PC-3 (cell line): ENCODE results near the gene CLEC11A. TPM values are rescaled to one million over a fixed set of nuclear protein-coding genes. Genes with fewer than 3 reads are reported as not detected.

ENCODE experiments used
- ATAC-seq: fragments of 200-7000 bp; cut with Tn5 transposase; 2 replicates; pipeline ENCODE4 v1.9.1; 2020; ENCODE audit warnings: mild to moderate bottlenecking, moderate library complexity
- BruUV-seq: library from RNA; stranded (reverse); fragments of 400-500 nt; replicated peaks from 2 replicates; lab custom pipeline; 2021; lab: Mats Ljungman, UMichigan
- CTCF ChIA-PET: fragments of 300-600 bp; sonication (Branson Sonifier 250); formaldehyde crosslinking; loops from one replicate; lab custom pipeline; 2022; ENCODE audit warnings: antibody characterized with exemption; lab: Charles Lee
- POLR2A ChIA-PET: fragments of 300-600 bp; sonication (Branson Sonifier 250); formaldehyde crosslinking; loops from one replicate; lab custom pipeline; 2022; ENCODE audit warnings: antibody characterized with exemption; ENCODE audit not compliant: unreplicated experiment; lab: Charles Lee
- DNase-seq: peaks from one replicate; pipeline ENCODE4 v3.0.0-alpha.2; 2015
- H2AFZ ChIP-seq: fragments of 300-600 bp; sonication (generic); 2 replicates; pipeline ENCODE4 v1.6.0; 2016; ENCODE audit warnings: antibody characterized with exemption, low read length
- H3F3A ChIP-seq: fragments of 300-600 bp; sonication (generic); one replicate; pipeline ENCODE4 v1.6.0; 2017; ENCODE audit warnings: antibody characterized with exemption, low read length, control low read depth, mild to moderate bottlenecking; ENCODE audit not compliant: unreplicated experiment
- H3K27ac ChIP-seq: fragments of 300-600 bp; sonication (generic); 2 replicates; pipeline ENCODE4 v1.5.1; 2016; ENCODE audit warnings: mild to moderate bottlenecking, low read length
- H3K27me3 ChIP-seq: fragments of 300-600 bp; sonication (generic); 2 replicates; pipeline ENCODE4 v1.6.1; 2016; ENCODE audit warnings: low read length, mixed read lengths
- H3K36me3 ChIP-seq: fragments of 300-600 bp; sonication (generic); 2 replicates; pipeline ENCODE4 v1.6.1; 2016; ENCODE audit warnings: low read depth, mixed run types, low read length, mixed read lengths
- H3K4me1 ChIP-seq: fragments of 300-600 bp; sonication (generic); 2 replicates; pipeline ENCODE4 v1.5.1; 2016; ENCODE audit warnings: low read length; ENCODE audit not compliant: insufficient read depth
- H3K4me2 ChIP-seq: fragments of 300-600 bp; sonication (generic); 2 replicates; pipeline ENCODE4 v1.6.0; 2016; ENCODE audit warnings: low read length
- H3K4me3 ChIP-seq: fragments of 300-600 bp; sonication (generic); 2 replicates; pipeline ENCODE4 v1.5.1; 2016; ENCODE audit warnings: mild to moderate bottlenecking, low read length, mixed read lengths
- H3K79me2 ChIP-seq: fragments of 300-600 bp; sonication (generic); 2 replicates; pipeline ENCODE4 v1.6.1; 2017; ENCODE audit warnings: low read length, mixed read lengths
- H3K9ac ChIP-seq: fragments of 300-600 bp; sonication (generic); 2 replicates; pipeline ENCODE4 v1.6.0; 2016; ENCODE audit warnings: mild to moderate bottlenecking, low read length
- H3K9me2 ChIP-seq: fragments of 300-600 bp; sonication (generic); replicated peaks from 2 replicates; pipeline ENCODE4 v1.6.1; 2016; ENCODE audit warnings: mixed run types, low read length, mixed read lengths
- H3K9me3 ChIP-seq: fragments of 300-600 bp; sonication (generic); 2 replicates; pipeline ENCODE4 v1.6.1; 2016; ENCODE audit warnings: low read length, mixed read lengths
- H4K20me1 ChIP-seq: fragments of 300-600 bp; sonication (generic); 2 replicates; pipeline ENCODE4 v1.6.1; 2016; ENCODE audit warnings: low read length, mixed read lengths
- CTCF ChIP-seq: fragments of 300-600 bp; sonication (generic); conservative IDR thresholded peaks from 2 replicates; pipeline ENCODE4 v1.5.1; 2017; ENCODE audit warnings: antibody characterized with exemption, low read depth, mild to moderate bottlenecking, low read length
- EZH2 ChIP-seq: fragments of 300-600 bp; sonication (generic); IDR thresholded peaks from one replicate; pipeline ENCODE4 v1.6.1; 2017; ENCODE audit warnings: antibody characterized with exemption, mild to moderate bottlenecking, low read length; ENCODE audit not compliant: unreplicated experiment
- EZH2phosphoT487 ChIP-seq: fragments of 300-600 bp; sonication (generic); IDR thresholded peaks from 2 replicates; pipeline ENCODE4 v1.6.1; 2018; ENCODE audit warnings: mild to moderate bottlenecking, antibody characterized with exemption, low read length, borderline replicate concordance
- intact Hi-C: fragments of 100-400 bp; cut with micrococcal nuclease; formaldehyde crosslinking; loops from 2 replicates; pipeline ENCODE4 v1.9.0; 2023
- total RNA-seq: library from RNA; depleted of rRNA; stranded (reverse); fragments of >200 nt; gene quantifications from 2 replicates; pipeline ENCODE4 v1.2.3, GENCODE V29; 2014

The CLEC11A gene
- total RNA-seq, 1 experiment from 2014 or later: 2.3 TPM

- POLR2A ChIA-PET: interaction anchor here (0.7 kb wide), 1 partner anchor 56 kb away, joined by 7 read pairs; no protein-coding TSS in a partner anchor
- Histone ChIP-seq H3K79me2 (peaks cover 11% of the 10 kb centered on the region), H3K27ac (no peak overlapping the region), H3F3A (no peaks in the 10 kb centered on the region), H3K27me3 (peaks cover 24% of the 10 kb centered on the region), H2AFZ (no peak overlapping the region), H3K4me1 (peaks cover 9% of the 10 kb centered on the region), H3K9me2 (no peaks in the 10 kb centered on the region), H3K9me3 (no peaks in the 10 kb centered on the region), H3K9ac (no peak overlapping the region), H3K36me3 (no peaks in the 10 kb centered on the region), H3K4me3 (no peak overlapping the region), H3K4me2 (no peak overlapping the region), H4K20me1 (no peaks in the 10 kb centered on the region)
- DNase-seq (no peak), ATAC-seq (no peak)
- CTCF ChIA-PET: interaction anchor here (0.5 to 0.6 kb wide), 2 partner anchors 24 to 54 kb away, joined by 3 to 5 read pairs; no protein-coding TSS in a partner anchor
- TF ChIP-seq EZH2 (no peak), CTCF (no peak), EZH2phosphoT487 (no peak)
- BruUV-seq: no TSS peak
- intact Hi-C loops: no loop called here
These were observed 6.7 kb downstream of the CLEC11A start for GRCh38 chr19:50729894-50730293.

DNA sequence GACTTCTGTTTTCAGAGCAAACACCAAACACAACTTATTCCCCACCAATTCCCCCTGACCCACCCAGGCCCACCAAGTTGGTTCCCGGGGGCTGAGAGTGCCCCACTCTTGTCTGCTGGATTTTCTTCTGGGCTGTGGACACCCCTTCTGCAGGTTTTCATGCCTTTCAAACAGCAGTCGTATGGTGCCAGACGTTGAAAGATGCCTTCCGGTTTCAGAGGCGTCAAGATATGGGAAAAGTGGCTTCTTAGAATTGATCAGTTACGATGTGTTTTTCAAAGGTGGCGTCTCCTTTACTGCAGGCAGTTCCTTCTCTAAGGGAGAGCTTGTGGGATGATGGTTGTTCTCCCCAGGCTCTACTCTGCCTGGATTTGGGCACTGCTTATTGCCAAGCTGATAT is 12.7 kb downstream of the CLEC11A start:
- ATAC-seq (no peak), DNase-seq (no peak)
- Histone ChIP-seq H4K20me1 (no peaks in the 10 kb centered on the region), H3K9me3 (no peaks in the 10 kb centered on the region), H3K27me3 (peaks cover 76% of the 10 kb centered on the region), H3K4me3 (no peak overlapping the region), H3K4me1 (no peaks in the 10 kb centered on the region), H3F3A (no peaks in the 10 kb centered on the region), H3K9me2 (no peaks in the 10 kb centered on the region), H3K79me2 (no peaks in the 10 kb centered on the region), H3K36me3 (no peaks in the 10 kb centered on the region), H2AFZ (no peak overlapping the region), H3K9ac (no peak overlapping the region), H3K27ac (no peak overlapping the region), H3K4me2 (no peak overlapping the region)
- TF ChIP-seq EZH2 (no peak), CTCF (no peak), EZH2phosphoT487 (no peak)
- POLR2A ChIA-PET: no interaction called here
- intact Hi-C loops: no loop called here
- CTCF ChIA-PET: no interaction called here
- no TSS peak for BruUV-seq

- Histone ChIP-seq H3K4me2 (no peak overlapping the region), H3K9me2 (no peaks in the 10 kb centered on the region), H2AFZ (no peak overlapping the region), H3K9ac (no peak overlapping the region), H3K4me3 (no peak overlapping the region), H3K27me3 (peaks cover 80% of the 10 kb centered on the region), H3K79me2 (no peaks in the 10 kb centered on the region), H3F3A (no peaks in the 10 kb centered on the region), H3K36me3 (no peaks in the 10 kb centered on the region), H3K27ac (no peak overlapping the region), H3K9me3 (no peaks in the 10 kb centered on the region), H3K4me1 (no peaks in the 10 kb centered on the region), H4K20me1 (no peaks in the 10 kb centered on the region)
- TF ChIP-seq EZH2 (no peak), EZH2phosphoT487 (no peak), CTCF (no peak)
- no peak for ATAC-seq
- CTCF ChIA-PET: no interaction called here
- no peak for DNase-seq
- intact Hi-C loops: no loop called here
- POLR2A ChIA-PET: no interaction called here
- no TSS peak for BruUV-seq
These were observed 13.2 kb downstream of the CLEC11A start for GRCh38 chr19:50736338-50736737.
